Activated T-helper 1 cell treated with anti-CD3 and anti-CD28 coated beads, Interleukin-12 subunit alpha, Interleukin-12 subunit beta, Interleukin-2, Interleukin-4 antibody, amounts not matched to agents 30 ng/mL and 10 ng/mL and 1 ng/mL, durations not matched to agents 14 hours and 24 hours and 36 hours (primary cell): Measurements from ENCODE around the gene TLE2. TPM values are rescaled to one million over a fixed set of nuclear protein-coding genes. Genes with fewer than 3 reads are reported as not detected.

Experiments used
- DNase-seq: peaks from one replicate; pipeline ENCODE4 v3.0.0; 2021; ENCODE audit warnings: low spot score
- H3K27ac Mint-ChIP-seq: one replicate; pipeline ENCODE4 v1.8.0; 2021; ENCODE audit warnings: mild to moderate bottlenecking, mixed read lengths
- H3K27me3 Mint-ChIP-seq: one replicate; pipeline ENCODE4 v1.8.0; 2022; ENCODE audit warnings: mild to moderate bottlenecking, moderate library complexity, mixed read lengths; ENCODE audit not compliant: insufficient read depth
- H3K36me3 Mint-ChIP-seq: one replicate; pipeline ENCODE4 v1.8.0; 2021; ENCODE audit warnings: low read depth, mixed read lengths
- H3K4me1 Mint-ChIP-seq: one replicate; pipeline ENCODE4 v1.8.0; 2021; ENCODE audit warnings: low read depth, mixed read lengths
- H3K4me3 Mint-ChIP-seq: one replicate; pipeline ENCODE4 v1.8.0; 2021; ENCODE audit warnings: mild to moderate bottlenecking, moderate library complexity, mixed read lengths
- H3K9me3 Mint-ChIP-seq: one replicate; pipeline ENCODE4 v1.8.0; 2021; ENCODE audit warnings: mixed read lengths
- intact Hi-C: fragments of 100-400 bp; cut with micrococcal nuclease; formaldehyde crosslinking; loops from one replicate; pipeline ENCODE4 v1.15.1; 2024
- total RNA-seq: library from RNA; stranded (reverse); gene quantifications from 2 replicates; pipeline ENCODE4 v1.2.3, GENCODE V29; 2022

The TLE2 gene
- total RNA-seq, 1 donor from 2014 or later, result 0.78 TPM

DNA sequence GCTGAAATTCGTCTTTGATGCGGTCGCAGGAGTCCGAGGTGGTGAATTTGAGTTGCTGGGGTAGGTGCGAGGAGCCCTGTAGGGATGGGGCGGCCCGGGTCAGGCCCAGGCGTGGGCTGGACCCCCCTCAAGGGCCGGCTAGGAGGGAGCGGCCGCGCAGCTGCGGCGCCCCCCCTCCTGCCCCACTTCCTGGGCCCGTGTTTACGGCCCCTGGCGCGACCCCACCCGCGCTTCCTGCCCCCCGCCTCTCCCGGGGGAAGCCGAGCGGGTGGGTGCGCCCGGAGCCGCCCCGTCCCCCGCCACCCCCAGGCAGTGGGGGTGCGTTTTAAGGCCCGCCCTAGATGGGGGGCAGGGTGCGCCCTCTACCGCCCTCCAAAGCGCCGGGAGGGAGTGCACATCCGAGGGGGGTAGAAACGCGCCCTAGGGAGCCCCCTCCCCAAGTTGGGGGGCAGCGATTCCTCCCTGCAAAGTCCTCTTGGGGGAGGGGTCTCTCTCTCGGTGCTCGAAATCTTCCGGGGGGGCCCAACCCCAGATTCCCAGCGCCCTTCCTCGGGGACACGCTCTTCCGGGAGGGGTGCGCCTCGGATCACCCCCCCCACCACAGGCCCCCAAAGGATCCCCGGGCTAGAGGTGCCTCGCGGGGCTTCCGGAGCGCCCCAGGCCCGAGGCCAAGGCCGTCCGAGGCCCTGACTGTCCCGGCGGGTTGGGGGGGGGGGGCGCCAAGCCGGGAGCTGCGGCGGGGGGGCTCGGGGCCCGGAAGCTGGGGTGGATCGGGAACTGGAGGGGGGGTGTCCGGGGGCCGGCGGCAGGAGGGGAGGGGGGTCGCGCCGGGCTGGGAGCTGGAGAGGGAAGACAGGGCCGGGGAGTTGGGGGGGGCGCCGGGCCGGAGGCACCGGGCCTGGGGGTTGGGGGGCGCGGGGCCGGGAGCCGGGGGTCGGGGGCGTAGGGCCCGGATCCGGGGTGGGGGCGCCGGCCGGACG is 32.4 kb upstream of the TLE2 start:
- Mint-ChIP-seq H3K36me3 (peaks cover 31% of the 10 kb centered on the region), H3K4me3 (peak overlapping the region; percentile 92), H3K27ac (peak overlapping the region; percentile 94), H3K27me3 (no peaks in the 10 kb centered on the region), H3K9me3 (no peaks in the 10 kb centered on the region), H3K4me1 (peaks cover 20% of the 10 kb centered on the region)
- intact Hi-C loops, result loop anchor here (1.0 to 5.0 kb wide), 5 partner anchors 15 to 116 kb away; partner anchors contain the start of gene S1PR4
- DNase-seq, result peak; percentile 57

- Mint-ChIP-seq H3K4me1 (peaks cover 20% of the 10 kb centered on the region), H3K4me3 (peak overlapping the region; percentile 92), H3K27ac (peak overlapping the region; percentile 94), H3K36me3 (peaks cover 31% of the 10 kb centered on the region), H3K27me3 (no peaks in the 10 kb centered on the region), H3K9me3 (no peaks in the 10 kb centered on the region)
- no peak for DNase-seq
- intact Hi-C loops, result loop anchor here (1.0 to 5.0 kb wide), 4 partner anchors 14 to 116 kb away; partner anchors contain the start of gene S1PR4
These were observed 31.7 kb upstream of the TLE2 start for GRCh38 chr19:3060857-3061181.

DNA sequence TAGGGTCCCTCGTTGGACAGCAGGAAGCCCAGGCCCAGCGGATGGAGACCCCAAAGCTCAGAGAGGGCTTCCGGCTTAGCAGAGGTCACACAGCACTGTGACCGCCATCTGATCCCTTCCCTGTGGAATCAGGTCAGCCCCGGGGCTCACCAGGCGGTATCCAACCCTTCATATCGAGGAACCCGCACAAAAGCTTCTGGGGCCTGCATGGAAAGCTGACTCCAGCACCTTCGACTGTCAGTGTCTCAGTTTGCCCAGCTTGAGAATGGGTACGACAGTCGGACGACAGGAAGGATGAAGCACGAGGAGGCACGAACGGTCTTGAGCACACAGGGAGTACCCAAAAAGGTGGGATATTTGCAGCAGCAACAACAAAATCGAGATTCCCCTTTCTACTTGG is 30.6 kb upstream of the TLE2 start:
- DNase-seq, result no peak
- Mint-ChIP-seq H3K4me1 (peaks cover 27% of the 10 kb centered on the region), H3K9me3 (no peaks in the 10 kb centered on the region), H3K36me3 (peaks cover 38% of the 10 kb centered on the region), H3K4me3 (peak overlapping the region; percentile 57), H3K27me3 (no peaks in the 10 kb centered on the region), H3K27ac (peak overlapping the region; percentile 18)
- intact Hi-C loops, result loop anchor here (2.0 to 5.0 kb wide), 3 partner anchors 13 to 118 kb away; partner anchors contain the start of gene S1PR4

DNA sequence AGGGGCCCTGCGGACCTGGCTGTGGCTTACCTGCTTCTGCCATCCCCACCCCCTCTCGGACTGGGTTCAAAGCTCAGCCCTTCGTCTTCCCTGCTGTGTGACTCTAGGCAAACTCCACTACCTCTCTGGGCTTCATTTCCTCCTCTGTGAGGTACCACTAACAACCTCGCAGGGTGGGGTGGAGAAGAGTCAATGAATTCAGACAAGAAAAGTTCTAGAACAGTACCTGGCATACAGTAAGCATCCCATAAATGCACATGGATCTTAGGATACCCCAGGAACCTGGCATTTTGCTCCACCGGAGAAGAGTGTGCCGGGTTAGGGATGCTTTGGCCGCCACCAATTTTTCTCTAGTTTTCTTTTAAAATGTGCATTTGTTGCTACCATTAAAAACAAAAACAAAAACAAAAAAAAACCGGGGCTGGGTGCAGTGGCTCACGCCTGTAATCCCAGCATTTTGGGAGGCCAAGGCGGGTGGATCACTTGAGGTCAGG is 29.8 kb upstream of the TLE2 start:
- H3K4me3 Mint-ChIP-seq, result no peak overlapping the region
- H3K9me3 Mint-ChIP-seq, result no peaks in the 10 kb centered on the region
- no peak overlapping the region for H3K27ac Mint-ChIP-seq
- H3K27me3 Mint-ChIP-seq, result no peaks in the 10 kb centered on the region
- H3K4me1 Mint-ChIP-seq, result peaks cover 33% of the 10 kb centered on the region
- intact Hi-C loops, result no loop called here
- DNase-seq, result no peak
- H3K36me3 Mint-ChIP-seq, result peaks cover 45% of the 10 kb centered on the region

DNA sequence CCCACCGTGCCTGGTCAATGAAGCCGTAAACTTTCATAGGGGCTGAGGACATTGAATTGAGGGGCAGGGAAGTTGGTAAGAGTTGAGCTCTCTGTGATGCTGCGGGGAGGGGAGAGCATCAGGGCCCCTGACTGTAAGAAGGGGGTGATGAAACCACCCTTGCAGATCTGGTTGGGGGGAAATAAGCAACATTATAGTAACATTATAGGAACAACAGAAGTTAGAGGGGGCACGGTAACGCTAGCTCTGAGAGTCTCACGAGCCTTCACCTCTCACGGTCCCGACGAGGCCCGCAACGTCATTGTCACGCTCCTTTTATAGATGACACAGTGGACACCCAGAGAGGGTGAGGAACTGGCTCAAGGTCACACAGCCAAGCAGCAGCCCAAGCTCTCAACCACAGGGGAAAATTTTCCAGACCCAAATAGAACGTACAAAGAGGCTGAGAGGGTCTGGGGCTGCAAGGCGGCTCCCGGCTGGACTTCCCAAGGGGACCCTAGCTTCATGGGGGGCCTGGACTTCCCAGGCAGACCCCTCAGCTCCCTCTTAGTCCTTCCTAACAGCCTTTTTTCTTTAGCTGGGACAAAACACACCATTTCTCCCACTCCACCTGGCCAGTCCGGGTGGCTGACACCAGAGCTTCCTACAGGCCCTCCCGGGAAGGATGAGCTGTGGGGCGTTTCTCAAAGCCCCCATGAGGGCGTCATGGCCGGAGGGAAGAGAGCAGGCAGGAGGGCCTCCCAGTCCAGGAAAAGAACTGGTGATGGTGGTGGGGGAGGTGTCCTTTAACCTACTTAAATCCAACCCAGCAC is 29.1 kb upstream of the TLE2 start:
- Mint-ChIP-seq H3K4me3 (peak overlapping the region; percentile 30), H3K9me3 (no peaks in the 10 kb centered on the region), H3K27ac (peak overlapping the region; percentile 44), H3K4me1 (peaks cover 30% of the 10 kb centered on the region), H3K27me3 (no peaks in the 10 kb centered on the region), H3K36me3 (peaks cover 45% of the 10 kb centered on the region)
- DNase-seq, result no peak
- intact Hi-C loops, result no loop called here

GRCh38 chr19:3057275-3057714 is 28.2 kb upstream of the TLE2 start:
- Mint-ChIP-seq H3K9me3 (no peaks in the 10 kb centered on the region), H3K36me3 (peaks cover 46% of the 10 kb centered on the region), H3K27me3 (no peaks in the 10 kb centered on the region), H3K4me3 (no peak overlapping the region), H3K27ac (no peak overlapping the region), H3K4me1 (peaks cover 24% of the 10 kb centered on the region)
- intact Hi-C loops, result no loop called here
- no peak for DNase-seq

GRCh38 chr19:3056417-3057088 is 27.5 kb upstream of the TLE2 start:
- Mint-ChIP-seq H3K4me3 (no peak overlapping the region), H3K27me3 (no peaks in the 10 kb centered on the region), H3K27ac (no peak overlapping the region), H3K36me3 (peaks cover 46% of the 10 kb centered on the region), H3K9me3 (no peaks in the 10 kb centered on the region), H3K4me1 (peaks cover 24% of the 10 kb centered on the region)
- intact Hi-C loops, result no loop called here
- DNase-seq, result no peak

GRCh38 chr19:3055741-3056416 is 26.8 kb upstream of the TLE2 start:
- H3K4me1 Mint-ChIP-seq, result peaks cover 23% of the 10 kb centered on the region
- H3K27ac Mint-ChIP-seq, result no peak overlapping the region
- DNase-seq, result no peak
- no peak overlapping the region for H3K4me3 Mint-ChIP-seq
- no peaks in the 10 kb centered on the region for H3K27me3 Mint-ChIP-seq
- intact Hi-C loops, result no loop called here
- H3K36me3 Mint-ChIP-seq, result peaks cover 45% of the 10 kb centered on the region
- H3K9me3 Mint-ChIP-seq, result no peaks in the 10 kb centered on the region

DNA sequence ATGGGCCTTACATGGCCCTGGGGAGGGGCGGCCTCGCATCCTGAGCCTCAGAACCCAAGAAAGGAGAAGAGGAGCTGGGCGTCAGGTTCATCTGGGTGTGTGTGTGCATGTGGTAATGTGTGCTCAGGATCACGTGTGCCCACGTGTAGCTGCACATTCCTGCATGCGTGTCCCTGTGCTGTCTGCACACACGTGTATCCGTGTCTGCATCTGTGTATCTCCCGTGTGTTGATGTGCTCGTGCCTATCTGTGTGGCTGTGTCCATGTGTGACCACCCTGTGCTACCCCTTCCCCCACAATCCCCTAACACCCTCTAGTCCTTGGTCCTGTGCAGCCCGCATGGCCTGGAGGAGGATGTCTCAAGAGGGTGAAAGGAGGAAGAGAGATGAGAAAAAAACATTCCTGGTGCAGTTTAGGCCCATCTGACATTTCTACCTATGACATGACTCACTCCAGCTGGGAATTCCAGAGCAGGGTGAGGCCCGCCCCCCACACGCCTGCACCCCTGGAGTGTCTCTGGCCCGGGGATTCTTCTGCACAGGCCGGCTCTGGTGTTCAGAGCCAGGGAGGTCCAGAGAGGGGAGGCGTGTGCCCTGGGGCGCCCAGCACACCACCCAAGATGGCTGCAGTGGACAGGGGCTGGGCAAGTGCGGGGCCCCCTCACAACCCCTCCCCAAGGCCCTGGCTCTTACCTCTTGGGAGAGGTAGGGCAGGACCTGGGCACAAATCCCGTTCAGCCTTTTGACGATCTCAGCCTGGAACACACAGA is 26.1 kb upstream of the TLE2 start:
- H3K4me1 Mint-ChIP-seq, result peaks cover 18% of the 10 kb centered on the region
- H3K9me3 Mint-ChIP-seq, result no peaks in the 10 kb centered on the region
- no peak overlapping the region for H3K27ac Mint-ChIP-seq
- H3K27me3 Mint-ChIP-seq, result no peaks in the 10 kb centered on the region
- no peak for DNase-seq
- peaks cover 41% of the 10 kb centered on the region for H3K36me3 Mint-ChIP-seq
- H3K4me3 Mint-ChIP-seq, result no peak overlapping the region
- intact Hi-C loops, result no loop called here

DNA sequence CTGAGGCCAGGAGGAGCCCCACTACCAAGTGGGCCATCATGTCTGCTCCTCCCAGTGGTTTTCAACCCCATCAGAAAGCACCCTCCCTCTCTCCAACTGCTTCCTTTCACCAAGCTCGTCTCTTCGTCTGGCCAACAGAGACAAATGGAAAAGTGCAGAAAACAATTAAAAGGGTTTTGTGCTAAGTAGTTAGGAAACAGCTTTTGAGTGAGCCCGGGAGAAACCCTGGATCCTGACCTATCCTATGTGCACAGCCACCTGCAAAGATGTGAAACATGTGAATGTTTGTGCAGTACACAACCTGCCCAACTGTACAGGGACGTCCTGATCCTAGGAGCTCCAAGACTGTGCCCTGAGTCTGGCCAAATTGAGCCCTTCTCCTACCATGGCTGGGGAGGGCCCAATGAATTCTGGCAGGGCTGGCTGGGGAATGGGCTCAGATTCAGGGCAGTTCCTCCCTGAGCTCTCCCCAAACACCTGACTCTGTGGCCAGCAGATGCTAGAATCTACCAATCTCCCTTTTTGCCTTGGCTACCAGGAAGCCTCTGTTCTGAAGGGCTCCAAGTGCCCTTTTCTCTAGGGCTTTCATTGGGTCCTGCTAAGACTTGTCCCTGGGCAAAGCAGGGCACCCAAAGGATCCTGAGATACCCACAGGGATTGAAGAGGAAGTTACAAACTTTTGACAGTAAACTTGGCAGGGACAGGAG is 25.3 kb upstream of the TLE2 start:
- Mint-ChIP-seq H3K27ac (no peak overlapping the region), H3K27me3 (no peaks in the 10 kb centered on the region), H3K9me3 (no peaks in the 10 kb centered on the region), H3K4me3 (no peak overlapping the region), H3K4me1 (peaks cover 12% of the 10 kb centered on the region), H3K36me3 (peaks cover 35% of the 10 kb centered on the region)
- no peak for DNase-seq
- intact Hi-C loops, result no loop called here

GRCh38 chr19:3053780-3054179 is 24.7 kb upstream of the TLE2 start:
- intact Hi-C loops, result no loop called here
- H3K9me3 Mint-ChIP-seq, result no peaks in the 10 kb centered on the region
- DNase-seq, result no peak
- no peak overlapping the region for H3K4me3 Mint-ChIP-seq
- H3K27me3 Mint-ChIP-seq, result no peaks in the 10 kb centered on the region
- H3K36me3 Mint-ChIP-seq, result peaks cover 31% of the 10 kb centered on the region
- no peak overlapping the region for H3K27ac Mint-ChIP-seq
- H3K4me1 Mint-ChIP-seq, result peaks cover 12% of the 10 kb centered on the region
